NOMO-1 treated with DMSO at 0.1 percent for 48 hours (cell line): ENCODE measurements around the gene PIK3CB.
"Not testable (repeated sequence)": the region's sequence is repeated elsewhere in the genome, so short reads cannot be mapped to it uniquely, and the experiment has no call there.

Source experiments
- DNase-seq: peaks from one replicate; lab custom pipeline; 2025; ENCODE audit not compliant: unreplicated experiment; lab: John Stamatoyannopoulos, UW

PIK3CB gene

GRCh38 chr3:138848696-138849095, 14.0 kb upstream of the PIK3CB start:
- no peak for DNase-seq

GRCh38 chr3:138846824-138847223, 12.1 kb upstream of the PIK3CB start:
- not testable (repeated sequence) for DNase-seq

GRCh38 chr3:138846262-138846791, 11.6 kb upstream of the PIK3CB start:
- DNase-seq, result peak; percentile 94

GRCh38 chr3:138845771-138846173, 11.0 kb upstream of the PIK3CB start:
- DNase-seq, result no peak

- DNase-seq, result no peak
Measured at GRCh38 chr3:138845181-138845601, 10.5 kb upstream of the PIK3CB start.

GRCh38 chr3:138842483-138843188, 7.9 kb upstream of the PIK3CB start:
- peak; percentile 97 for DNase-seq

- not testable (repeated sequence) for DNase-seq
Measured at GRCh38 chr3:138838385-138838784, 3.7 kb upstream of the PIK3CB start.

GRCh38 chr3:138835846-138836245, 1.1 kb upstream of the PIK3CB start:
- DNase-seq, result not testable (repeated sequence)

- peak; percentile 60 for DNase-seq
Measured at GRCh38 chr3:138835397-138835757, 649 bp upstream of the PIK3CB start.

- DNase-seq, result peak; percentile 76
Measured at GRCh38 chr3:138833899-138834595, 681 bp downstream of the PIK3CB start.

- not testable (repeated sequence) for DNase-seq
Measured at GRCh38 chr3:138832473-138833057, 2.2 kb downstream of the PIK3CB start.

GRCh38 chr3:138829886-138830510, 4.7 kb downstream of the PIK3CB start:
- DNase-seq, result no peak

GRCh38 chr3:138829097-138829496, 5.6 kb downstream of the PIK3CB start:
- DNase-seq, result no peak

GRCh38 chr3:138827222-138827621, 7.5 kb downstream of the PIK3CB start:
- no peak for DNase-seq

- no peak for DNase-seq
Measured at GRCh38 chr3:138825336-138825735, 9.4 kb downstream of the PIK3CB start.

- no peak for DNase-seq
Measured at GRCh38 chr3:138824114-138824506, 10.6 kb downstream of the PIK3CB start.

- not testable (repeated sequence) for DNase-seq
Measured at GRCh38 chr3:138820379-138820778, 14.3 kb downstream of the PIK3CB start.

GRCh38 chr3:138818185-138818860, 16.4 kb downstream of the PIK3CB start:
- DNase-seq, result peak; percentile 34

GRCh38 chr3:138817695-138818094, 17.0 kb downstream of the PIK3CB start:
- DNase-seq, result no peak

- DNase-seq, result no peak
Measured at GRCh38 chr3:138812806-138813205, 21.9 kb downstream of the PIK3CB start.
